K562 (cell line): ENCODE data around the gene EXOC4. TPM values are rescaled to one million over a fixed set of nuclear protein-coding genes. Genes with fewer than 3 reads are reported as not detected.

Source experiments
- ATAC-seq: fragments of 200-7000 bp; cut with Tn5 transposase; 3 replicates; pipeline ENCODE4 v1.9.1; 2020; ENCODE audit warnings: moderate library complexity
- BruUV-seq: library from RNA; stranded (reverse); fragments of 400-500 nt; replicated peaks from 2 replicates; lab custom pipeline; 2021; lab: Mats Ljungman, UMichigan
- CTCF ChIA-PET: fragments of 300-600 bp; formaldehyde crosslinking; extraction: SDS; loops from one replicate; lab custom pipeline; 2021; ENCODE audit warnings: low intra/inter-chr PET ratio; lab: Yijun Ruan, JAX
- POLR2A ChIA-PET: fragments of 300-600, 350-650 bp; sonication (Branson Sonifier 250); formaldehyde crosslinking; extraction: SDS; loops from one replicate; lab custom pipeline; 2021; ENCODE audit warnings: antibody characterized with exemption, inconsistent platforms; lab: Yijun Ruan, JAX
- DNase-seq, 4 experiments: peaks; one replicate each; pipeline versions ENCODE4 v3.0.0 to v3.0.0-alpha.2; 2011 to 2018; ENCODE audit warnings: low spot score in 3 of 4, mixed read lengths in 3 of 4; ENCODE audit errors: extremely low read depth in 1 of 4
- FAIRE-seq: peaks from 2 replicates; lab custom pipeline; 2011; peaks lifted over from hg19 to GRCh38; lab: Jason Lieb, UNC
- H2AFZ ChIP-seq: 2 replicates; pipeline ENCODE4 v1.6.0; 2011; ENCODE audit warnings: low read depth, low read length, control low read depth, inconsistent platforms
- H3K27ac ChIP-seq: fragments of 200-600 bp; 3 replicates; pipeline ENCODE4 v1.8.0; 2011; ENCODE audit warnings: low read depth, mild to moderate bottlenecking, control low read depth, inconsistent platforms, low read length, moderate library complexity, mixed read lengths; ENCODE audit errors: extremely low read depth
- H3K27me3 ChIP-seq, 2 experiments: fragments of 300-600 bp in 1 of 2; 2 replicates in 1 of 2; 3 replicates in 1 of 2; pipeline versions ENCODE4 v1.6.0 to v1.8.0; 2011; ENCODE audit warnings: inconsistent platforms in 2 of 2, low read length in 2 of 2, mild to moderate bottlenecking in 1 of 2, mixed read lengths in 1 of 2, moderate library complexity in 1 of 2; ENCODE audit not compliant: control insufficient read depth in 2 of 2, insufficient read depth in 2 of 2
- H3K36me3 ChIP-seq: fragments of 300-600 bp; 3 replicates; pipeline ENCODE4 v1.8.0; 2011; ENCODE audit warnings: mild to moderate bottlenecking, low read length, inconsistent platforms; ENCODE audit not compliant: control insufficient read depth, insufficient read depth
- H3K4me1 ChIP-seq, 2 experiments: fragments of 200-600 bp in 1 of 2; replicated peaks in 1 of 2; 2 replicates in 1 of 2; 3 replicates in 1 of 2; pipeline versions ENCODE4 v1.5.1 to v1.8.0; 2011; ENCODE audit warnings: inconsistent platforms in 2 of 2, low read length in 2 of 2, mild to moderate bottlenecking in 1 of 2, mixed read lengths in 1 of 2, moderate library complexity in 1 of 2; ENCODE audit not compliant: control insufficient read depth in 2 of 2, insufficient read depth in 2 of 2
- H3K4me2 ChIP-seq: 2 replicates; pipeline ENCODE4 v1.6.1; 2011; ENCODE audit warnings: low read length, control low read depth, inconsistent platforms, mixed read lengths; ENCODE audit not compliant: insufficient read depth
- H3K4me3 ChIP-seq: fragments of 200-600 bp; sonication (generic), shearing (Covaris generic); 2 replicates; pipeline ENCODE4 v1.5.1; 2016; ENCODE audit warnings: control low read depth, inconsistent platforms
- H3K79me2 ChIP-seq: fragments of 200-600 bp; 3 replicates; pipeline ENCODE4 v1.8.0; 2011; ENCODE audit warnings: low read length, inconsistent platforms; ENCODE audit not compliant: control insufficient read depth, insufficient read depth
- H3K9ac ChIP-seq, 2 experiments: 2 replicates each; pipeline versions ENCODE4 v1.6.0 to v1.6.1; 2011; ENCODE audit warnings: low read depth in 2 of 2, low read length in 2 of 2, control low read depth in 1 of 2, inconsistent platforms in 1 of 2, mild to moderate bottlenecking in 1 of 2, mixed read lengths in 1 of 2; ENCODE audit not compliant: insufficient read depth in 1 of 2
- H3K9me1 ChIP-seq: one replicate; pipeline ENCODE4 v1.6.0; 2011; ENCODE audit warnings: inconsistent platforms, mild to moderate bottlenecking, low read length, moderate library complexity; ENCODE audit not compliant: control insufficient read depth, insufficient read depth
- H3K9me3 ChIP-seq: replicated peaks from 2 replicates; pipeline ENCODE4 v1.5.1; 2011; ENCODE audit warnings: low read depth, low read length, inconsistent platforms; ENCODE audit not compliant: control insufficient read depth, insufficient read depth
- H4K20me1 ChIP-seq: replicated peaks from 2 replicates; pipeline ENCODE4 v1.6.1; 2011; ENCODE audit warnings: low read length, inconsistent platforms, mixed read lengths; ENCODE audit not compliant: control insufficient read depth, insufficient read depth
- CBX3 ChIP-seq, 2 experiments: IDR thresholded peaks; 1 replicate in 1 of 2; 2 replicates in 1 of 2; pipeline ENCODE4 v1.6.1; 2012; ENCODE audit warnings: inconsistent platforms in 2 of 2, low read length in 2 of 2, borderline replicate concordance in 1 of 2, control low read depth in 1 of 2
- CREB1 ChIP-seq, 2 experiments: sonication (generic) in 1 of 2; formaldehyde crosslinking in 1 of 2; IDR thresholded peaks; 2 replicates each; pipeline versions ENCODE4 v1.6.1 to v1.8.0; 2012 to 2022; ENCODE audit warnings: inconsistent platforms in 1 of 2, mild to moderate bottlenecking in 1 of 2, missing genetic modification reagents in 1 of 2, moderate library complexity in 1 of 2
- FOS ChIP-seq: IDR thresholded peaks from 3 replicates; pipeline ENCODE4 v1.6.1; 2011; ENCODE audit not compliant: insufficient read length; ENCODE audit errors: extremely low read depth
- FOXA1 ChIP-seq: fragments of 450-650 bp; IDR thresholded peaks from 2 replicates; pipeline ENCODE4 v1.6.1; 2016; ENCODE audit warnings: mild to moderate bottlenecking, borderline replicate concordance
- NCOA1 ChIP-seq: fragments of 450-650 bp; IDR thresholded peaks from 2 replicates; pipeline ENCODE4 v1.6.1; 2016; ENCODE audit warnings: low read depth
- NFE2 ChIP-seq: IDR thresholded peaks from 2 replicates; pipeline ENCODE4 v1.6.1; 2014; ENCODE audit warnings: antibody characterized with exemption, low read depth
- RBBP5 ChIP-seq: fragments of 200-600 bp; sonication (generic); IDR thresholded peaks from 2 replicates; pipeline ENCODE4 v1.6.1; 2012; ENCODE audit warnings: borderline replicate concordance, mild to moderate bottlenecking, low read length, control low read depth, inconsistent platforms; ENCODE audit not compliant: insufficient read depth, poor library complexity, severe bottlenecking
- TAF7 ChIP-seq: fragments of 450-650 bp; IDR thresholded peaks from 2 replicates; pipeline ENCODE4 v1.6.1; 2016; ENCODE audit warnings: missing genetic modification characterization, missing compliant biosample characterization
- TBL1XR1 ChIP-seq, 2 experiments: IDR thresholded peaks; 2 replicates each; pipeline ENCODE4 v1.6.1; 2012; ENCODE audit warnings: improper control_type of control experiment in 2 of 2, low read length in 2 of 2, mild to moderate bottlenecking in 1 of 2
- ZFP36 ChIP-seq: fragments of 150-350 bp; IDR thresholded peaks from 2 replicates; pipeline ENCODE4 v1.6.1; 2018; ENCODE audit warnings: low read length, low read depth; ENCODE audit not compliant: partially characterized antibody
- WGBS: fragments of 100-300 bp; shearing (Covaris generic); methylation state at CpG from one replicate; pipeline ENCODE4 v1.1.6; 2016; ENCODE audit warnings: low coverage, mixed read lengths; ENCODE audit not compliant: insufficient coverage; ENCODE audit errors: missing lambda C conversion rate; 5-methylcytosine and 5-hydroxymethylcytosine counted together
- in situ Hi-C: fragments of 300-500 bp; cut with MboI; formaldehyde crosslinking; loops from 4 replicates; pipeline ENCODE4 v1.15.0; 2018; ENCODE audit warnings: inconsistent platforms, mixed read lengths
- intact Hi-C: fragments of 100-400 bp; cut with micrococcal nuclease; formaldehyde crosslinking; loops from 2 replicates; pipeline ENCODE4 v1.14.2; 2022
- polyA plus RNA-seq, 8 experiments: library from polyadenylated mRNA; depleted of rRNA in 4 of 8; stranded (reverse) in 5 of 8; unstranded in 3 of 8; fragments of >200 nt; fragmentation: Nextera tagmentation in 2 of 8; fragmentation: Illumina TruSeq in 1 of 8; extraction: Ambion mirVana in 2 of 8; extraction: Trizol in 1 of 8; gene quantifications; 2 replicates each; pipeline versions ENCODE4 v1.2.1 to v1.2.3, GENCODE V29; 2011 to 2014; ENCODE audit warnings: inconsistent platforms in 1 of 8, missing spikeins in 1 of 8
- total RNA-seq, 7 experiments: library from RNA; depleted of rRNA in 6 of 7; stranded (reverse); fragments of >200 nt in 6 of 7; fragmentation: Illumina TruSeq in 2 of 7; extraction: Trizol in 2 of 7; gene quantifications; 2 replicates each; pipeline versions ENCODE4 v1.2.1 to v1.2.3, GENCODE V29; 2011 to 2021; ENCODE audit warnings: low replicate concordance in 1 of 7
- TF ChIP-seq, protein P1 (sequence below): fragments of 250-450 bp; sonication (Bioruptor Pico); IDR thresholded peaks from 2 replicates; pipeline ENCODE4 v1.8.0; 2021; ENCODE audit warnings: borderline replicate concordance, mild to moderate bottlenecking, moderate library complexity; ENCODE audit not compliant: poor library complexity, severe bottlenecking
- TF ChIP-seq, protein P2 (sequence below): fragments of 150-350 bp; conservative IDR thresholded peaks from 2 replicates; pipeline ENCODE4 v1.6.1; 2014; ENCODE audit warnings: low read length

EXOC4 gene
- total and polyA plus RNA-seq, 9 of the 15 experiments (the other 6 are each of a cell fraction or from before 2014, with no cell fraction given) = 18.5 to 73.1 (median 46.6) TPM

- H3K27ac ChIP-seq = no peak overlapping the region
- FAIRE-seq (no peak), ATAC-seq (no peak), DNase-seq (no peak)
- intact Hi-C loops = no loop called here
- no peak overlapping the region for H3K4me2 ChIP-seq
- in situ Hi-C loops = no loop called here
- no TSS peak for BruUV-seq
- H3K9me1 ChIP-seq = no peaks in the 10 kb centered on the region
- no peak overlapping the region for H2AFZ ChIP-seq
- peaks cover 62% of the 10 kb centered on the region for H3K79me2 ChIP-seq
- no peaks in the 10 kb centered on the region; a peak in 3 of 5 replicates for H3K4me1 ChIP-seq
- peaks cover 6% of the 10 kb centered on the region; the same call in 1 of the 2 replicates for H4K20me1 ChIP-seq
- WGBS = 75% methylated on average over 6 of the region's 6 CpGs
- no peak overlapping the region for H3K4me3 ChIP-seq
- POLR2A ChIA-PET = interaction anchor here (0.5 to 0.8 kb wide), 3 partner anchors 9 to 779 kb away, joined by 3 read pairs; no protein-coding TSS in a partner anchor
- CTCF ChIA-PET = no interaction called here
- peaks cover 14% of the 10 kb centered on the region for H3K36me3 ChIP-seq
- H3K9me3 ChIP-seq = no peaks in the 10 kb centered on the region
- TF ChIP-seq FOS = no peak
- TF ChIP-seq CREB1 (IDR thresholded peaks at IDR 0.05) = no peak
- TF ChIP-seq CREB1 (CRISPR knock-in tag; IDR thresholded peaks at IDR 0.05) = no peak
- TF ChIP-seq RBBP5 = peak; percentile 3
- no peak for TF ChIP-seq TBL1XR1 (IDR thresholded peaks at IDR 0.05; ENCODE audit: low read length in 2 of 2)
- TF ChIP-seq FOXA1 = 0 out of 2 replicates have a peak, but pooled peaks have one; percentile 24
- no peak overlapping the region for H3K9ac ChIP-seq
- H3K27me3 ChIP-seq = no peaks in the 10 kb centered on the region
Measured at GRCh38 chr7:133258174-133258573, 5.3 kb downstream of the EXOC4 start.

- no peak overlapping the region for H3K9ac ChIP-seq
- POLR2A ChIA-PET = no interaction called here
- TF ChIP-seq, protein P1, sequence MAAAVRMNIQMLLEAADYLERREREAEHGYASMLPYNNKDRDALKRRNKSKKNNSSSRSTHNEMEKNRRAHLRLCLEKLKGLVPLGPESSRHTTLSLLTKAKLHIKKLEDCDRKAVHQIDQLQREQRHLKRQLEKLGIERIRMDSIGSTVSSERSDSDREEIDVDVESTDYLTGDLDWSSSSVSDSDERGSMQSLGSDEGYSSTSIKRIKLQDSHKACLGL (CRISPR knock-in tag) = no peak
- TF ChIP-seq TAF7 (tag) = no peak
- no peak for TF ChIP-seq CBX3 (IDR thresholded peaks at IDR 0.05; ENCODE audit: borderline replicate concordance in 1 of 2, low read length in 2 of 2)
- TF ChIP-seq FOS = no peak
- TF ChIP-seq NCOA1 = no peak
- TF ChIP-seq, protein P2, sequence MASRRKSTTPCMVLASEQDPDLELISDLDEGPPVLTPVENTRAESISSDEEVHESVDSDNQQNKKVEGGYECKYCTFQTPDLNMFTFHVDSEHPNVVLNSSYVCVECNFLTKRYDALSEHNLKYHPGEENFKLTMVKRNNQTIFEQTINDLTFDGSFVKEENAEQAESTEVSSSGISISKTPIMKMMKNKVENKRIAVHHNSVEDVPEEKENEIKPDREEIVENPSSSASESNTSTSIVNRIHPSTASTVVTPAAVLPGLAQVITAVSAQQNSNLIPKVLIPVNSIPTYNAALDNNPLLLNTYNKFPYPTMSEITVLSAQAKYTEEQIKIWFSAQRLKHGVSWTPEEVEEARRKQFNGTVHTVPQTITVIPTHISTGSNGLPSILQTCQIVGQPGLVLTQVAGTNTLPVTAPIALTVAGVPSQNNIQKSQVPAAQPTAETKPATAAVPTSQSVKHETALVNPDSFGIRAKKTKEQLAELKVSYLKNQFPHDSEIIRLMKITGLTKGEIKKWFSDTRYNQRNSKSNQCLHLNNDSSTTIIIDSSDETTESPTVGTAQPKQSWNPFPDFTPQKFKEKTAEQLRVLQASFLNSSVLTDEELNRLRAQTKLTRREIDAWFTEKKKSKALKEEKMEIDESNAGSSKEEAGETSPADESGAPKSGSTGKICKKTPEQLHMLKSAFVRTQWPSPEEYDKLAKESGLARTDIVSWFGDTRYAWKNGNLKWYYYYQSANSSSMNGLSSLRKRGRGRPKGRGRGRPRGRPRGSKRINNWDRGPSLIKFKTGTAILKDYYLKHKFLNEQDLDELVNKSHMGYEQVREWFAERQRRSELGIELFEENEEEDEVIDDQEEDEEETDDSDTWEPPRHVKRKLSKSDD = no peak
- no peak for TF ChIP-seq ZFP36
- TF ChIP-seq NFE2 = no peak
Measured at GRCh38 chr7:133265821-133266220, 12.9 kb downstream of the EXOC4 start.

More at GRCh38 chr7:133265821-133266220, 12.9 kb downstream of the EXOC4 start:
- Histone ChIP-seq H3K79me2 (peaks cover 17% of the 10 kb centered on the region; the same call in 2 of the 3 replicates), H3K4me1 (no peaks in the 10 kb centered on the region; a peak in 1 of 5 replicates), H3K4me2 (no peak overlapping the region), H4K20me1 (no peaks in the 10 kb centered on the region), H3K27me3 (no peaks in the 10 kb centered on the region), H3K9me1 (no peaks in the 10 kb centered on the region), H3K36me3 (no peaks in the 10 kb centered on the region; the same call in 2 of the 3 replicates), H2AFZ (no peak overlapping the region), H3K4me3 (no peak overlapping the region), H3K27ac (no peak overlapping the region), H3K9me3 (no peaks in the 10 kb centered on the region)
- no peak for ATAC-seq
- FAIRE-seq = no peak
- in situ Hi-C loops (no loop called here), intact Hi-C loops (no loop called here)
- DNase-seq = no peak
- CTCF ChIA-PET = no interaction called here
- no TSS peak for BruUV-seq
